Ishikawa (cell line): ENCODE measurements around the gene SETD6.

Experiments
- CREB1 ChIP-seq: IDR thresholded peaks from 2 replicates; pipeline ENCODE4 v1.6.1; 2012; ENCODE audit warnings: low read depth
- FOXM1 ChIP-seq: IDR thresholded peaks from 2 replicates; pipeline ENCODE4 v1.6.1; 2012; ENCODE audit warnings: low read depth, borderline replicate concordance

GRCh38 chr16:58543685-58544084, 28.4 kb downstream of the SETD6 start:
- no peak for TF ChIP-seq CREB1
- TF ChIP-seq FOXM1, result no peak
